Loucy (cell line): ENCODE measurements around the gene MXRA5.

Experiments used
- H2AFZ ChIP-seq: fragments of 200-600 bp; sonication (generic); 2 replicates; pipeline ENCODE4 v1.6.0; 2016; ENCODE audit warnings: antibody characterized with exemption, mild to moderate bottlenecking, low read length, moderate library complexity
- H3F3A ChIP-seq: fragments of 200-600 bp; 2 replicates; pipeline ENCODE4 v1.6.0; 2016; ENCODE audit warnings: antibody characterized with exemption, low read depth, mild to moderate bottlenecking
- H3K27me3 ChIP-seq: fragments of 200-600 bp; sonication (generic); 2 replicates; pipeline ENCODE4 v1.6.1; 2014; ENCODE audit warnings: low read length, mild to moderate bottlenecking; ENCODE audit not compliant: insufficient read depth, poor library complexity, severe bottlenecking
- H3K36me3 ChIP-seq: fragments of 200-600 bp; sonication (generic); 2 replicates; pipeline ENCODE4 v1.6.1; 2016; ENCODE audit warnings: low read length; ENCODE audit not compliant: insufficient read depth
- H3K4me1 ChIP-seq: fragments of 200-600 bp; sonication (generic); 2 replicates; pipeline ENCODE4 v1.5.1; 2014; ENCODE audit warnings: low read length, mild to moderate bottlenecking; ENCODE audit not compliant: insufficient read depth, poor library complexity, severe bottlenecking
- H3K4me2 ChIP-seq: fragments of 200-600 bp; sonication (generic); 2 replicates; pipeline ENCODE4 v1.6.0; 2014; ENCODE audit warnings: antibody characterized with exemption, low read length, low read depth, mild to moderate bottlenecking; ENCODE audit not compliant: poor library complexity, severe bottlenecking
- H3K4me3 ChIP-seq: fragments of 200-600 bp; sonication (generic); 2 replicates; pipeline ENCODE4 v1.5.1; 2014; ENCODE audit warnings: low read length, mild to moderate bottlenecking, mixed read lengths; ENCODE audit not compliant: poor library complexity, severe bottlenecking
- H3K79me2 ChIP-seq: fragments of 200-600 bp; sonication (generic); 2 replicates; pipeline ENCODE4 v1.6.1; 2014; ENCODE audit warnings: low read length; ENCODE audit not compliant: insufficient read depth
- H3K9ac ChIP-seq: fragments of 200-600 bp; sonication (generic); 2 replicates; pipeline ENCODE4 v1.6.0; 2014; ENCODE audit warnings: mild to moderate bottlenecking, low read depth, low read length, moderate library complexity; ENCODE audit not compliant: poor library complexity, severe bottlenecking
- H3K9me2 ChIP-seq: fragments of 200-600 bp; sonication (generic); replicated peaks from 2 replicates; pipeline ENCODE4 v1.6.1; 2016; ENCODE audit warnings: low read depth, low read length, mixed read lengths
- H3K9me3 ChIP-seq: fragments of 200-600 bp; sonication (generic); 2 replicates; pipeline ENCODE4 v1.6.1; 2014; ENCODE audit warnings: mild to moderate bottlenecking, antibody characterized with exemption, low read length, low read depth; ENCODE audit not compliant: insufficient read depth
- H4K20me1 ChIP-seq: fragments of 200-600 bp; sonication (generic); 2 replicates; pipeline ENCODE4 v1.6.0; 2014; ENCODE audit warnings: antibody characterized with exemption, low read length, mild to moderate bottlenecking; ENCODE audit not compliant: insufficient read depth, poor library complexity, severe bottlenecking
- EZH2phosphoT487 ChIP-seq: fragments of 200-600 bp; IDR thresholded peaks from 2 replicates; pipeline ENCODE4 v1.6.1; 2018; ENCODE audit warnings: antibody characterized with exemption, mild to moderate bottlenecking, moderate library complexity, borderline replicate concordance
- TF ChIP-seq, protein P1 (sequence below): fragments of 200-600 bp; sonication (generic); conservative IDR thresholded peaks from 2 replicates; pipeline ENCODE4 v1.5.1; 2014; ENCODE audit warnings: mild to moderate bottlenecking, antibody characterized with exemption, low read length

MXRA5 gene

DNA sequence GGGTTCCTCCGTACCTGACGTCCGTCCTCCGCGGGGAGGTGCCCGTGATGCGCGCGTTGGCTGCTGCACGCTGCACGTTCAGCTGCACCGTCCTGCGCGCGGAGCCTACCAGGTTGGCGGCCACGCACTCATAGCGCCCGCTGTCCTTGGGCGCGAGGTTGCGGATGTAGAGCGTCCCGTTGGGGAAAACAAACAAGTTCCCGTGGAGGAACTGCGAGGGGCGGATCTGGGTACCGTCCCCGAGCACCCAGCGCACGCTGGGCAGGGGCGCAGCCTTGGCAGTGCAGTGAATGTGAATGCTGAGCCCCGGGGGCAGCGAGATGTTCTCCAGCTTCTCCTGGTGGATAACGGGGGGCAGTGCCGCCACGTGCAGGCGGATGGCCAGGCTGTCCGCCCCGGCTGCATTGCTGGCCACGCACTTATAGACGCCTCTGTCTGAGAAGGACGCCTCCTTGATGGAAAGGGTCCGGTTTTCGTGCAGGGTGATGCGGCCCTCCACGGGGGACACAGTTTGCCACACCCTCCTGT is 29.2 kb downstream of the MXRA5 start:
- no peak overlapping the region for H3K9ac ChIP-seq
- H4K20me1 ChIP-seq, result no peaks in the 10 kb centered on the region
- no peak for TF ChIP-seq EZH2phosphoT487
- TF ChIP-seq, protein P1, sequence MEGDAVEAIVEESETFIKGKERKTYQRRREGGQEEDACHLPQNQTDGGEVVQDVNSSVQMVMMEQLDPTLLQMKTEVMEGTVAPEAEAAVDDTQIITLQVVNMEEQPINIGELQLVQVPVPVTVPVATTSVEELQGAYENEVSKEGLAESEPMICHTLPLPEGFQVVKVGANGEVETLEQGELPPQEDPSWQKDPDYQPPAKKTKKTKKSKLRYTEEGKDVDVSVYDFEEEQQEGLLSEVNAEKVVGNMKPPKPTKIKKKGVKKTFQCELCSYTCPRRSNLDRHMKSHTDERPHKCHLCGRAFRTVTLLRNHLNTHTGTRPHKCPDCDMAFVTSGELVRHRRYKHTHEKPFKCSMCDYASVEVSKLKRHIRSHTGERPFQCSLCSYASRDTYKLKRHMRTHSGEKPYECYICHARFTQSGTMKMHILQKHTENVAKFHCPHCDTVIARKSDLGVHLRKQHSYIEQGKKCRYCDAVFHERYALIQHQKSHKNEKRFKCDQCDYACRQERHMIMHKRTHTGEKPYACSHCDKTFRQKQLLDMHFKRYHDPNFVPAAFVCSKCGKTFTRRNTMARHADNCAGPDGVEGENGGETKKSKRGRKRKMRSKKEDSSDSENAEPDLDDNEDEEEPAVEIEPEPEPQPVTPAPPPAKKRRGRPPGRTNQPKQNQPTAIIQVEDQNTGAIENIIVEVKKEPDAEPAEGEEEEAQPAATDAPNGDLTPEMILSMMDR, result no peak
- no peak overlapping the region for H2AFZ ChIP-seq
- H3K9me2 ChIP-seq, result no peaks in the 10 kb centered on the region
- no peaks in the 10 kb centered on the region for H3K9me3 ChIP-seq
- no peaks in the 10 kb centered on the region for H3K4me1 ChIP-seq
- H3K27me3 ChIP-seq, result no peaks in the 10 kb centered on the region
- no peaks in the 10 kb centered on the region for H3K36me3 ChIP-seq
- no peak overlapping the region for H3K4me3 ChIP-seq
- H3F3A ChIP-seq, result no peaks in the 10 kb centered on the region
- H3K79me2 ChIP-seq, result no peaks in the 10 kb centered on the region
- H3K4me2 ChIP-seq, result no peak overlapping the region

DNA sequence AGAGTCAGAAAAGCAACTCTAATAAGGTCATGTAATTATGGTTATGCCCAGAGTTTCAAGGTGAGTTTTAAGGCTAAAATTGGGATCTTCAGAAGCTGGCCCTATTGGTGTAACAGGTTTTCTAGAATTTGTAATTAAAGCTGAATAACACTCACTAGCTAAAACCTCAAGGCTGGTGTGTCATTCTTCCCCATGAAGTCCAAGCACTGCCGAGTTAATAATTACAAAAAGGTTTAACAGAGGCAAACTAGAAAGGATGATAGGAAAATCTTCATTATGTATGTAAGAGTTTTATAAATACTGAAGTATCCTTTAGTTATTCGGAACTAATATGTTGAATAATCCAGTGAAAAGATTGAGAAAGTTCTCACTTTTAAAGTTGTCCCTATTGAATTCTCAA is 34.3 kb downstream of the MXRA5 start:
- Histone ChIP-seq H3K9me3 (no peaks in the 10 kb centered on the region), H3K4me1 (no peaks in the 10 kb centered on the region), H4K20me1 (no peaks in the 10 kb centered on the region), H3K36me3 (no peaks in the 10 kb centered on the region), H3K27me3 (no peaks in the 10 kb centered on the region), H3K79me2 (no peaks in the 10 kb centered on the region), H2AFZ (no peak overlapping the region), H3K4me3 (no peak overlapping the region), H3K9ac (no peak overlapping the region), H3F3A (no peaks in the 10 kb centered on the region), H3K4me2 (no peak overlapping the region), H3K9me2 (no peaks in the 10 kb centered on the region)
- TF ChIP-seq, protein P1, result no peak
- no peak for TF ChIP-seq EZH2phosphoT487

DNA sequence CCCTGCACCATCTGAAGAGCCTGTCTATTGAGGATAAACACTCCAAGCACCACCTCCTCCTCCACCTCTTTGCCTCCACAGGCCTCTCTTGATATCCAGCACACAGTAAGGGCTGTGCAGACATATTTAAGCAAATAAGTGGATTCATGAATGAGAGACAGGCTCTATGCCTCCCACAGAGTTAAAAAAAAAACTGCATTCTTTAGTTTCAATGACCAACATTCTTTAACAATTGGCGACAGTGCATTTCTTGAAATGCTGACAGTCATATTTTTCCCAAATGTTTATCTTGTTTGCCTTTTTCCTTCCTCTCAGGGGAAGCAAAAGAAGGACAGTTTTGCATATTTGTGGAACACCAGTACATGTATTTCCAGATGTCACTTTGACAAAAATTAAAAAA is 38.6 kb downstream of the MXRA5 start:
- no peaks in the 10 kb centered on the region for H4K20me1 ChIP-seq
- H3K27me3 ChIP-seq, result no peaks in the 10 kb centered on the region
- no peaks in the 10 kb centered on the region for H3F3A ChIP-seq
- no peak overlapping the region for H2AFZ ChIP-seq
- H3K36me3 ChIP-seq, result no peaks in the 10 kb centered on the region
- H3K9me3 ChIP-seq, result no peaks in the 10 kb centered on the region
- H3K4me1 ChIP-seq, result no peaks in the 10 kb centered on the region
- no peaks in the 10 kb centered on the region for H3K9me2 ChIP-seq
- H3K4me3 ChIP-seq, result no peak overlapping the region
- no peak overlapping the region for H3K4me2 ChIP-seq
- H3K9ac ChIP-seq, result no peak overlapping the region
- no peaks in the 10 kb centered on the region for H3K79me2 ChIP-seq
- TF ChIP-seq, protein P1, result no peak
- TF ChIP-seq EZH2phosphoT487, result no peak
